Activated B cell treated with CpG ODN at 0.5 μM for 24 hours (primary cell): ENCODE data around the gene NEUROG1. TPM values are rescaled to one million over a fixed set of nuclear protein-coding genes. Genes with fewer than 3 reads are reported as not detected.

ENCODE experiments used
- ATAC-seq: fragments of 200-7000 bp; cut with Tn5 transposase; one replicate; pipeline ENCODE4 v1.10.0; 2021; ENCODE audit warnings: low read depth, mild to moderate bottlenecking, moderate library complexity
- CTCF ChIA-PET: fragments of 350-600 bp; sonication (Branson Sonifier 250); formaldehyde crosslinking; loops from one replicate; lab custom pipeline; 2021; ENCODE audit warnings: antibody characterized with exemption; lab: Charles Lee
- POLR2A ChIA-PET: fragments of 350-600 bp; sonication (Branson Sonifier 250); formaldehyde crosslinking; loops from one replicate; lab custom pipeline; 2021; ENCODE audit warnings: antibody characterized with exemption; lab: Charles Lee
- DNase-seq: peaks from one replicate; pipeline ENCODE4 v3.0.0; 2022
- H3K27ac Mint-ChIP-seq: one replicate; pipeline ENCODE4 v1.8.0; 2020; ENCODE audit warnings: mixed read lengths
- H3K27me3 Mint-ChIP-seq: one replicate; pipeline ENCODE4 v1.8.0; 2021; ENCODE audit warnings: mixed read lengths
- H3K36me3 Mint-ChIP-seq: one replicate; pipeline ENCODE4 v1.8.0; 2021; ENCODE audit warnings: low read depth, mixed read lengths
- H3K4me1 Mint-ChIP-seq: one replicate; pipeline ENCODE4 v1.8.0; 2021; ENCODE audit warnings: mixed read lengths
- H3K4me3 Mint-ChIP-seq: one replicate; pipeline ENCODE4 v1.8.0; 2020; ENCODE audit warnings: mild to moderate bottlenecking, mixed read lengths
- H3K9me3 Mint-ChIP-seq: one replicate; pipeline ENCODE4 v1.8.0; 2020; ENCODE audit warnings: mixed read lengths
- CTCF ChIP-seq: fragments of 200-600 bp; IDR thresholded peaks from one replicate; pipeline ENCODE4 v1.8.0; 2022; ENCODE audit warnings: antibody characterized with exemption, mild to moderate bottlenecking
- intact Hi-C: fragments of 100-400 bp; cut with micrococcal nuclease; formaldehyde crosslinking; loops from one replicate; pipeline ENCODE4 v1.15.1; 2024
- total RNA-seq: library from RNA; stranded (reverse); gene quantifications from 2 replicates; pipeline ENCODE4 v1.2.3, GENCODE V29; 2022

The NEUROG1 gene
- total RNA-seq, 1 donor from 2014 or later, result not detected

GRCh38 chr5:135490245-135491037, 45.3 kb downstream of the NEUROG1 start:
- CTCF ChIA-PET, result no interaction called here
- H3K27me3 Mint-ChIP-seq, result peaks cover 71% of the 10 kb centered on the region
- H3K36me3 Mint-ChIP-seq, result no peaks in the 10 kb centered on the region
- H3K27ac Mint-ChIP-seq, result no peak overlapping the region
- peaks cover 4% of the 10 kb centered on the region for H3K4me1 Mint-ChIP-seq
- DNase-seq (no peak), ATAC-seq (no peak)
- no peaks in the 10 kb centered on the region for H3K9me3 Mint-ChIP-seq
- H3K4me3 Mint-ChIP-seq, result no peak overlapping the region
- intact Hi-C loops, result loop anchor here (5.0 kb wide), 2 partner anchors 52 to 458 kb away; partner anchors contain the start of gene PITX1
- TF ChIP-seq CTCF, result no peak
- POLR2A ChIA-PET, result no interaction called here

- ATAC-seq (no peak), DNase-seq (no peak)
- peaks cover 4% of the 10 kb centered on the region for H3K4me1 Mint-ChIP-seq
- intact Hi-C loops, result loop anchor here (5.0 kb wide), 2 partner anchors 53 to 457 kb away; partner anchors contain the start of gene PITX1
- TF ChIP-seq CTCF, result no peak
- H3K4me3 Mint-ChIP-seq, result no peak overlapping the region
- ChIA-PET CTCF (no interaction called here), POLR2A (no interaction called here)
- H3K27ac Mint-ChIP-seq, result no peak overlapping the region
- no peaks in the 10 kb centered on the region for H3K9me3 Mint-ChIP-seq
- no peaks in the 10 kb centered on the region for H3K36me3 Mint-ChIP-seq
- H3K27me3 Mint-ChIP-seq, result peaks cover 72% of the 10 kb centered on the region
Observed at GRCh38 chr5:135489466-135490244, 46.1 kb downstream of the NEUROG1 start.

GRCh38 chr5:135488727-135489465, 46.9 kb downstream of the NEUROG1 start:
- no peaks in the 10 kb centered on the region for H3K9me3 Mint-ChIP-seq
- peaks cover 66% of the 10 kb centered on the region for H3K27me3 Mint-ChIP-seq
- POLR2A ChIA-PET, result no interaction called here
- CTCF ChIA-PET, result no interaction called here
- H3K4me3 Mint-ChIP-seq, result no peak overlapping the region
- TF ChIP-seq CTCF, result no peak
- ATAC-seq (no peak), DNase-seq (no peak)
- peaks cover 4% of the 10 kb centered on the region for H3K4me1 Mint-ChIP-seq
- intact Hi-C loops, result no loop called here
- no peaks in the 10 kb centered on the region for H3K36me3 Mint-ChIP-seq
- no peak overlapping the region for H3K27ac Mint-ChIP-seq

GRCh38 chr5:135487839-135488514, 47.8 kb downstream of the NEUROG1 start:
- H3K27ac Mint-ChIP-seq, result no peak overlapping the region
- H3K27me3 Mint-ChIP-seq, result peaks cover 57% of the 10 kb centered on the region
- peaks cover 4% of the 10 kb centered on the region for H3K4me1 Mint-ChIP-seq
- no peak overlapping the region for H3K4me3 Mint-ChIP-seq
- no peak for TF ChIP-seq CTCF
- intact Hi-C loops, result no loop called here
- CTCF ChIA-PET, result no interaction called here
- H3K9me3 Mint-ChIP-seq, result no peaks in the 10 kb centered on the region
- ATAC-seq (no peak), DNase-seq (no peak)
- no peaks in the 10 kb centered on the region for H3K36me3 Mint-ChIP-seq
- POLR2A ChIA-PET, result no interaction called here
